Stimulated activated CD8-positive, alpha-beta memory T cell treated with anti-CD3 and anti-CD28 coated beads, Interleukin-7, amount 100 ng/mL, for 48 hours (primary cell): ENCODE results near the gene AIF1L.
A peak's percentile ranks its signal among the peaks of the same experiment; 100 is the strongest.

ENCODE experiments used
- DNase-seq, 2 donors: peaks; one replicate each; pipeline ENCODE4 v3.0.0-alpha.2; 2020; ENCODE audit warnings: low read depth in 1 of 2; ENCODE audit errors: extremely low read depth in 1 of 2

The AIF1L gene

DNA sequence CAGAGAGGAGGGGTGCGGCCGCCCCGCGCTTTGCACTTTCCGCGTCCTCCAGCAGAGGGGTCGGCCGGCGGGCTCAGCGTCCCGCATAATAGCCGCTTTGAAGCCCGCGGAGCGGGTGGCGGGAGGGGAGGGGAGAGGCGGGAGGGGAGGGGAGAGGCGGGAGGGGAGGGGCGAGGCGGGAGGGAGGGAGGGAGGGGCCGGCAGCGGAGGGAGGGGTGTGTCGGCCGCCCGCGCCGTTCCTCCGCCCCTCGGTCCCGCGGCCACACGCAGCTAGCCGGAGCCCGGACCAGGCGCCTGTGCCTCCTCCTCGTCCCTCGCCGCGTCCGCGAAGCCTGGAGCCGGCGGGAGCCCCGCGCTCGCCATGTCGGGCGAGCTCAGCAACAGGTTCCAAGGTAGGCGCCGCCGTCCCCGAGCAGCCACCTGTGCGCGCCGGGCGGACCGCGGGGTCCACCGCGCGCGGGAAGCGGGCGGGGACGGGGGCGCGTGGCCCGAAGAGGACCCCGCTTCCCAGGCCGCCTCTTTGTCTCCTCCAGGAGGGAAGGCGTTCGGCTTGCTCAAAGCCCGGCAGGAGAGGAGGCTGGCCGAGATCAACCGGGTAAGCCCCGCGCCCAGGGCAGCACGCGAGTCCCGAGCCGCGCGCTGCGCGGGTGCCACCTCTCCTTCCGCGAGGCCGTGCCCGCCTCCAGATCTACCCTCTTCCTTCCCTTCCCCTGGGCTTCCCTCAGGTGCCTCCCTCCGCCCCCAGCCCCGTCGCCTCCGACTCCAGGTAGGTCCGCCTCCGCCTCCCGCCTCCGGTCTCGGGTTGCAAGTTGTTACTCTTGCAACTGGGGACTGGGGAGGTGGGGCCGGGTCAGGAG lies at the start of gene AIF1L:
Gene AIF1L, plus strand, starts transcription at position 263 of the 857 bp plus-strand sequence. Its CDS starts 99 bp downstream, at position 362.
- DNase-seq: no peak

DNA sequence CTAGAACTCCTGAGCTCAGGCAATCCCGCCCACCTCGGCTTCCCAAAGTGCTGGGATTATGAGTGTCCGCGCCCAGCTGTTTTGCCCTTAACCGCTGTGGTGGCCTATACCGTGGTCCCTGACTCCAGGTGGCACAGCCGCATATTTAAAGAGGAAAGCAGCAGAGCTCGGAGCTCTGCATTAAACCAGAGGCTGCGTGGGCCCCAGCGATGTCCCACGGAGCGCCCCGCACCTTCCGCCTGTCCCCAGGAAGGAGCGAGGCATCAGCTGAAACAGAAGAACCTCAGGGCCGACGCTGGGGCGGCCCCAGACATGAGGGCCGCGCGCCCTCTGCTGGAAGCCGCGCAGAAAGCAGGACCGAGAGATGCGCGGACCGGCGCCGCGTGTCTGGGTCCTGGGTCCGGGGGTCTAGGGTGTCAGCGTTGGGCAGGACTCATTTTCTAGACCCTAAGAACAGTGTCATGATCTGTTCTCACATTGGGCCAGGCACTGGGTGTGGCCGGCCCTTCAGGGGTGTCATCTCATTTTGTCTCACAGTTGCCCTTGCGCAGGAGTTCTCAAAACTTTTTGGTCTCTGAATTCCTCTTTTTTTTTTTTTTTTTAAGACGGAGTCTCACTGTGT lies 49.6 kb upstream of the AIF1L start:
- peak; percentile 43 to 47 for DNase-seq

- DNase-seq: no peak
Observed at GRCh38 chr9:131048332-131048731, 48.0 kb upstream of the AIF1L start.

DNA sequence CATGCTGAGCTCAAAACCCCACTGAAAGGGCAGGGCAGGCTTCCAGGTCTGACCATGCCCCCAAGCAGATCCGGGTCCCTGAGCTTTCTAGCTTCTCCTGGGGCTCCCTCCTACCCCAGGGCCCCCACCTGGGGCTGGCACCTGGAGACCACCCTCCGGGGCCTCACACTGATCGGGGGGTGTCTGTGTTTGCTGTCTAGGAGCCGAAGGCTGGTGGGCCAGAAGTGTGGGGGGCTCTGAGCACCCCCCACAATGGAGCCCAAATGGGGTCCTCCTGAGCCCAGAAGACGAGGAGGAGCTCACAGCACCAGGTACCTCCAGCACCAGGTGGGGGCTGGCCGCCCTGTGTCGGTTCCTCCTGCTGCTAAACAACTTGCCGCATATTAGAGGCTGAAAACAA lies 47.5 kb upstream of the AIF1L start:
- no peak for DNase-seq

GRCh38 chr9:131049829-131050715 lies 46.3 kb upstream of the AIF1L start:
- DNase-seq: no peak

GRCh38 chr9:131050831-131051230 lies 45.5 kb upstream of the AIF1L start:
- no peak for DNase-seq

- no peak for DNase-seq
Observed at GRCh38 chr9:131051592-131052517, 44.5 kb upstream of the AIF1L start.

- no peak for DNase-seq
Observed at GRCh38 chr9:131053896-131054295, 42.4 kb upstream of the AIF1L start.

DNA sequence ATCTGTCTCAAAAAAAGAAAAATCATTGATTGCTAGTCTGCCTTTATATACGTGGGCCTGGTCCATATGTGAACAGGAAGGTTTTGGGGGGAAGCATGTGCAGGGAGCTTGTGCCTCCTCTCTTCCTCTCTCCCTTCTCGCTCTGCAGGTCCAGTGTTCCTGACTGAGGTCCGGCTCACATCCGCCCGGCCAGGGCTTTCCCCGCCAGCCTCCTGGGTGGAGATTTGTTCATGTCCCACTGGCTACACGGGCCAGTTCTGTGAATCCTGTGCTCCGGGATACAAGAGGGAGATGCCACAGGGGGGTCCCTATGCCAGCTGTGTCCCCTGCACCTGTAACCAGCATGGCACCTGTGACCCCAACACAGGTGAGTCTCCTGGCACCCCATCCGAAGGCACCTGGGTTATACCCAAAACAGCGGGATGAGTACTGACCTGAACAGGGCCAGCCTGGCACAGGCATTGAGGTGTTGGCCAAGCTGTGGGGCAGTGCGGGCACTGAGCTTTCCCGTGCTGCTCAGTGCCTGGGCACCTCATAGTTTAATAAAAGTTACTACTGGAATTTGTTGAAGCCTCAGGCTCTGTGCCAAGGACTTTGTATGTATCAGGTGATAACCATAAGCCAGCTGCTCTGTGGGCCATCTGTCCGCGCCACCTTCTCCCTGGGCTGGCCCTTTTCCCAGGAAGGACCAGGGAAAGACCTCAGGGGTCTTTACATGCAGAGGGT lies 39.4 kb upstream of the AIF1L start:
- DNase-seq: no peak

DNA sequence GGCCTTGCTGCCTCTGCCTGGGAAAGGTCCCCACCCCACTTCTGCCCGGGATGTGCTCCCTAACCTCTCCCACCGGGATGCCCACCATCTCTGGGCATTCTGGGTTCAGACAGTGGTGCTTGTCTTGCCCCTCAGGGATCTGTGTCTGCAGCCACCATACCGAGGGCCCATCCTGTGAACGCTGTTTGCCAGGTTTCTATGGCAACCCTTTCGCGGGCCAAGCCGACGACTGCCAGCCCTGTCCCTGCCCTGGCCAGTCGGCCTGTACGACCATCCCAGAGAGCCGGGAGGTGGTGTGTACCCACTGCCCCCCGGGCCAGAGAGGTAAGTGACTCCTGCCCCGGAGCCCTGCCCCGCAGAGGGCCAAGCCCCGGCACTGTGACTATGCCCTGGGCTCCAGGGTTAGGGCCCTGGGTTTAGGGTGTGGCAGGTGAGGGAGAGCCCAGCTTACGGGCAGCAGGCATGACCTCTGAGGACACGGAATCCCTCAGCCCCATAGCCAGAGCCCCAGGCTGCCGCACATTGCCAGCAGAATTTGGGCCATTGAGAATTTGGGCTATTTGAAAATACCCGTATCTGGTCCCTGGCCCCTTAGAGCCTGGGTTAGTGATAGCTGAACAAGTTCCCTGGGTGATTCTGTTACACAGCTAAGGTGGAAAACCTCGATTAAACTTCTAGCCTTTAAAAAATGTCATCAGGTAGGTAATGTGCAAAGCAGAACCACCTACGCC lies 35.3 kb upstream of the AIF1L start:
- DNase-seq: no peak

- no peak for DNase-seq
Observed at GRCh38 chr9:131062969-131063368, 33.4 kb upstream of the AIF1L start.

DNA sequence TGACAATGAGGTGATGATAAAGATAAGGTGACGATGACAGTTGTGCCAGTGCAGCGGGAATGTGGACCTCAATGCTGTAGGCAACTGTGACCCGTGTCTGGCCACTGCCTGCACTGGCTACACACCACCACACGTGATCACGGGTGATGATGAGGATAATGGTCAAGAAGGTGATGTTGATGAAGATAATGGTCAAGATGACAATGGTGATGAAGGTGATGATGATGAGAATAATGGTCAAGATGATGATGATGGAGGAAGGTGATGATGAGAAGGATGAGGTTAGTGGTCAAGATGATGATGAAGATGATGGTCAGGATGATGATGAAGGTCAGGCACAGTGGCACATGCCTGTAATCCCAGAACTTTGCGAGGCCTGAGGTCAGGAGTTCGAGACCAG lies 30.7 kb upstream of the AIF1L start:
- no peak for DNase-seq

- DNase-seq: no peak
Observed at GRCh38 chr9:131067625-131068024, 28.7 kb upstream of the AIF1L start.

DNA sequence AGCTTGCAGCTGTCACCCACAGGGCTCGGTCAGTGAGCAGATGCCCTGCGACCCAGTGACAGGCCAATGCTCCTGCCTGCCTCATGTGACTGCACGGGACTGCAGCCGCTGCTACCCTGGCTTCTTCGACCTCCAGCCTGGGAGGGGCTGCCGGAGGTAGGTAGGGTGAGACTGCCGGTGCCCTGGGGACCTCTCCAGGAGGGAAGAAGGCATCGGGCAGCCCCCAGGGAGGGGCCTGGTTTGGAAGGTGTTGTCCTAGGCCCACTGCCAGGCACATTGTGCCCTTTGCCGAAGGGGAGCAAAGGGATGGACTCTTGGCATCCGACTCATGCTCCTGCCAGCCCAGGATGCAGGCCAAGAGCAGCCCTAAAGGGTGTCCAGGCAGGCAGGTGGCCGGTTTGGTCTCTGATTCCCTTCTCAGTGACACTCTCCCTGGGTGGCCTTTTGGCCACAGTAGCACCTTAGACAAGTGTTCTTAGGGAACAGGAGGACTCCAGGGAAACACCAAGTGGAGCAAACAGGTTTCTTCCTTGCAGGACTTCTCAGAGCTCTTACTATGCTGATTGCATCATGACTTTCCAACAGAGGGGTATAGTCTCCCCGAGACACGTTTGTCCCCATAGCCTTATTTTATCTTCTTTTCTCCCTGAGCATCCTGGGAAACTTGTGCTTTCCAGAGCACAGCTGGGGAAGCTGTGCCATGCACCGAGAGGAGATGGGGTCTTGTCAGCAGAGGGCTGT lies 28.1 kb upstream of the AIF1L start:
- DNase-seq: no peak

- DNase-seq: no peak
Observed at GRCh38 chr9:131069699-131070098, 26.6 kb upstream of the AIF1L start.

DNA sequence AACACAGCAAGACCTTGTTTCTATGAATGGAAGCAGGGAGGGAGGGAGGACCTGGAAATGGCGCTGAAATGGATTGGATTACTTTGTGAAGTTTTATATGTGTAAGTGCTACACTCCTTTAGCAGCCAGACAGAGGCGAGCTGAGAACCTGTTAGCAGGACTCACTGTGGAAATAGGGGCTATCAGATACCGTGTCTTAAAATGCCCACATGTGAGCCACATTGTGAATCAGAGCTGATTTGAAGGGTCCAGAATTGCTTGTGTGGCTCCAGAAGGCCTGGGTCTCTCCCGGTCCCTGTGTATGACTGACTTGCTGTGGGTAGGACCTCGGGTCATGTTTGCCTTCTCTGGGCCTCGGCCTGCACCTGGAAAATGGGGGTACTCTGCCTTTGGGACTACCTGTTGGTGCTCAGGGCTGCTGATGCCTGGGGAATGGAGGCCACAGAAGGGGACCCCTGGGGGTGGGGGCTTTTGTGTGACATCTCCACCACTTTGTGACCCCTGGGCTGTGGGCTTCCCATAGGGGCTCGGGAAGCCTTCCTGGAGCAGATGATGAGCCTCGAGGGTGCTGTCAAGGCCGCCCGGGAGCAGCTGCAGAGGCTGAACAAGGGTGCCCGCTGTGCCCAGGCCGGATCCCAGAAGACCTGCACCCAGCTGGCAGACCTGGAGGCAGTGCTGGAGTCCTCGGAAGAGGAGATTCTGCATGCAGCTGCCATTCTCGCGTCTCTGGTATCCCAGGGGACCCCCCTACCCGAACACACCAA lies 24.0 kb upstream of the AIF1L start:
- no peak for DNase-seq

GRCh38 chr9:131072871-131073237 lies 23.5 kb upstream of the AIF1L start:
- DNase-seq: no peak
